Measurements from ENCODE around the gene PRB2.

GRCh38 chr12:11427341-11427740 lies 32.0 kb upstream of the PRB2 start:
- no peak for TF ChIP-seq ZFX (CRISPR knock-in tag; IDR thresholded peaks at IDR 0.05)
- no peak for TF ChIP-seq KLF6 (CRISPR knock-in tag; IDR thresholded peaks at IDR 0.05; ENCODE audit: borderline replicate concordance)
- TF ChIP-seq RAD51 (IDR thresholded peaks at IDR 0.05; ENCODE audit: borderline replicate concordance, low read depth), result no peak
- TF ChIP-seq HIVEP1 (CRISPR knock-in tag; IDR thresholded peaks at IDR 0.05), result no peak
- TF ChIP-seq NRF1 (conservative IDR thresholded peaks at IDR 0.05 in 1 of 2, IDR thresholded peaks at IDR 0.05 in 1 of 2), result no peak
- TF ChIP-seq SMC3 (conservative IDR thresholded peaks at IDR 0.05; ENCODE audit: insufficient read depth, low read depth, low read length), result no peak
- no peak for TF ChIP-seq ZNF431 (CRISPR knock-in tag; IDR thresholded peaks at IDR 0.05)
- no peak for TF ChIP-seq TRIM24 (IDR thresholded peaks at IDR 0.05)
- TF ChIP-seq POU5F1 (IDR thresholded peaks at IDR 0.05; ENCODE audit: borderline replicate concordance, low read depth, low read length, partially characterized antibody), result no peak

Measured in K562 (cell line).